Naive thymus-derived CD8-positive, alpha-beta T cell (primary cell): ENCODE measurements around the gene IPO11. TPM values are rescaled to one million over a fixed set of nuclear protein-coding genes. Genes with fewer than 3 reads are reported as not detected.

Experiments
- ATAC-seq, 2 donors: fragments of 150-1000 bp; cut with Tn5 transposase in 1 of 2; sonication (Bioruptor Pico), chemical (Tn5 transposase) in 1 of 2; 1 replicate in 1 of 2; 2 replicates in 1 of 2; pipeline ENCODE4 v1.10.0; 2021; ENCODE audit warnings: mild to moderate bottlenecking in 2 of 2, moderate library complexity in 2 of 2
- POLR2A ChIA-PET: fragments of 350-600 bp; sonication (Branson Sonifier 250); formaldehyde crosslinking; loops from one replicate; lab custom pipeline; 2021; ENCODE audit warnings: antibody characterized with exemption; lab: Charles Lee
- DNase-seq, 10 donors: peaks; one replicate each; pipeline versions ENCODE4 v3.0.0 to v3.0.0-alpha.2; 2020 to 2022
- H3K27ac Mint-ChIP-seq, 10 donors: one replicate each; pipeline ENCODE4 v1.8.0; 2020 to 2022; ENCODE audit warnings: mild to moderate bottlenecking in 10 of 10, mixed read lengths in 10 of 10, moderate library complexity in 4 of 10, inconsistent platforms in 1 of 10
- H3K27me3 Mint-ChIP-seq, 5 donors: one replicate each; pipeline ENCODE4 v1.8.0; 2021 to 2022; ENCODE audit warnings: mixed read lengths in 5 of 5
- H3K36me3 Mint-ChIP-seq, 3 donors: one replicate each; pipeline ENCODE4 v1.8.0; 2020 to 2022; ENCODE audit warnings: mixed read lengths in 3 of 3, mild to moderate bottlenecking in 2 of 3, inconsistent platforms in 1 of 3
- H3K4me1 Mint-ChIP-seq, 4 donors: one replicate each; pipeline ENCODE4 v1.8.0; 2021 to 2022; ENCODE audit warnings: mixed read lengths in 4 of 4
- H3K4me3 Mint-ChIP-seq, 10 donors: one replicate each; pipeline ENCODE4 v1.8.0; 2020 to 2022; ENCODE audit warnings: mild to moderate bottlenecking in 10 of 10, mixed read lengths in 10 of 10, moderate library complexity in 6 of 10, inconsistent platforms in 1 of 10
- H3K9me3 Mint-ChIP-seq, 9 donors: one replicate each; pipeline ENCODE4 v1.8.0; 2020 to 2022; ENCODE audit warnings: mixed read lengths in 9 of 9, mild to moderate bottlenecking in 3 of 9, inconsistent platforms in 1 of 9, moderate library complexity in 1 of 9
- polyA plus RNA-seq, 3 donors: library from polyadenylated mRNA; unstranded; fragments of 300-500 nt; fragmentation: Illumina TruSeq; gene quantifications; one replicate each; pipeline ENCODE4 v1.2.3, GENCODE V29; 2021
- total RNA-seq, 8 experiments: library from RNA in 2 of 8; stranded (reverse) in 2 of 8; gene quantifications; one replicate each; pipeline ENCODE4 v1.2.3 and lab custom pipeline; 2021 to 2026

Gene IPO11
- total and polyA plus RNA-seq, 5 experiments from 2014 or later, result 6.4 to 24.1 (median 10.4) TPM

GRCh38 chr5:62457071-62457470, 44.5 kb downstream of the IPO11 start:
- Mint-ChIP-seq H3K4me1 (peaks cover 3 to 4% (median 3%) of the 10 kb centered on the region in 4 donors), H3K4me3 (no peak overlapping the region), H3K36me3 (peaks cover 0 to 56% (median 5%) of the 10 kb centered on the region in 3 donors), H3K27me3 (no peaks in the 10 kb centered on the region), H3K9me3 (no peaks in the 10 kb centered on the region), H3K27ac (peak overlapping the region in 3 of 10 donors; percentile 14 to 43 (median 14))
- ATAC-seq, result no peak
- DNase-seq, result no peak
- POLR2A ChIA-PET, result no interaction called here

- Mint-ChIP-seq H3K27ac (peak overlapping the region in 2 of 10 donors; percentile 8 to 63), H3K4me3 (no peak overlapping the region), H3K4me1 (peaks cover 3 to 7% (median 4%) of the 10 kb centered on the region in 4 donors), H3K27me3 (no peaks in the 10 kb centered on the region), H3K9me3 (no peaks in the 10 kb centered on the region), H3K36me3 (peaks cover 0 to 39% (median under 1%) of the 10 kb centered on the region in 3 donors)
- ATAC-seq, result no peak
- DNase-seq, result peak in 3 of 10 donors; percentile 42 to 43 (median 42)
- POLR2A ChIA-PET, result no interaction called here
These were observed 48.0 kb downstream of the IPO11 start for GRCh38 chr5:62460578-62460983.

- peak overlapping the region in 1 of 10 donors; percentile 7 for H3K27ac Mint-ChIP-seq
- no peak for DNase-seq
- peaks cover 3 to 12% (median 5%) of the 10 kb centered on the region in 4 donors for H3K4me1 Mint-ChIP-seq
- H3K9me3 Mint-ChIP-seq, result no peaks in the 10 kb centered on the region
- no peak for ATAC-seq
- H3K4me3 Mint-ChIP-seq, result no peak overlapping the region
- H3K36me3 Mint-ChIP-seq, result peaks cover 0 to 37% (median 1%) of the 10 kb centered on the region in 3 donors
- no peaks in the 10 kb centered on the region for H3K27me3 Mint-ChIP-seq
- POLR2A ChIA-PET, result no interaction called here
These were observed 49.0 kb downstream of the IPO11 start for GRCh38 chr5:62461561-62461960.

- peaks cover 0 to 13% (median 4%) of the 10 kb centered on the region in 4 donors for H3K4me1 Mint-ChIP-seq
- peak overlapping the region in 3 of 10 donors; percentile 2 to 32 (median 6) for H3K27ac Mint-ChIP-seq
- no peak for DNase-seq
- ATAC-seq, result no peak
- peaks cover 0 to 55% (median 11%) of the 10 kb centered on the region in 3 donors for H3K36me3 Mint-ChIP-seq
- H3K4me3 Mint-ChIP-seq, result no peak overlapping the region
- POLR2A ChIA-PET, result no interaction called here
- no peaks in the 10 kb centered on the region for H3K27me3 Mint-ChIP-seq
- no peaks in the 10 kb centered on the region for H3K9me3 Mint-ChIP-seq
These were observed 53.7 kb downstream of the IPO11 start for GRCh38 chr5:62465985-62466925.

- no peaks in the 10 kb centered on the region for H3K9me3 Mint-ChIP-seq
- DNase-seq, result no peak
- H3K27me3 Mint-ChIP-seq, result no peaks in the 10 kb centered on the region
- POLR2A ChIA-PET, result no interaction called here
- peaks cover 0 to 56% (median 18%) of the 10 kb centered on the region in 3 donors for H3K36me3 Mint-ChIP-seq
- no peak overlapping the region for H3K4me3 Mint-ChIP-seq
- H3K27ac Mint-ChIP-seq, result no peak overlapping the region
- no peak for ATAC-seq
- H3K4me1 Mint-ChIP-seq, result peaks cover 0 to 2% (median 0%) of the 10 kb centered on the region in 4 donors
These were observed 60.6 kb downstream of the IPO11 start for GRCh38 chr5:62473209-62473608.

GRCh38 chr5:62475072-62475471, 62.5 kb downstream of the IPO11 start:
- POLR2A ChIA-PET, result no interaction called here
- ATAC-seq (no peak), DNase-seq (no peak)
- Mint-ChIP-seq H3K4me3 (no peak overlapping the region), H3K4me1 (peaks cover 0 to 2% (median 0%) of the 10 kb centered on the region in 4 donors), H3K27me3 (no peaks in the 10 kb centered on the region), H3K27ac (no peak overlapping the region), H3K36me3 (peaks cover 8 to 55% (median 28%) of the 10 kb centered on the region in 3 donors), H3K9me3 (no peaks in the 10 kb centered on the region)

GRCh38 chr5:62477801-62478200, 65.2 kb downstream of the IPO11 start:
- POLR2A ChIA-PET, result no interaction called here
- Mint-ChIP-seq H3K4me1 (peaks cover 0 to 9% (median 3%) of the 10 kb centered on the region in 4 donors), H3K36me3 (peaks cover 8 to 70% (median 29%) of the 10 kb centered on the region in 3 donors), H3K27ac (no peak overlapping the region), H3K27me3 (no peaks in the 10 kb centered on the region), H3K9me3 (no peaks in the 10 kb centered on the region), H3K4me3 (no peak overlapping the region)
- ATAC-seq (no peak), DNase-seq (no peak)

- no peaks in the 10 kb centered on the region for H3K27me3 Mint-ChIP-seq
- H3K9me3 Mint-ChIP-seq, result no peaks in the 10 kb centered on the region
- no peak overlapping the region for H3K4me3 Mint-ChIP-seq
- peaks cover 0 to 9% (median 2%) of the 10 kb centered on the region in 4 donors for H3K4me1 Mint-ChIP-seq
- H3K36me3 Mint-ChIP-seq, result peaks cover 9 to 71% (median 32%) of the 10 kb centered on the region in 3 donors
- POLR2A ChIA-PET, result no interaction called here
- peak overlapping the region in 1 of 10 donors; percentile 66 for H3K27ac Mint-ChIP-seq
- ATAC-seq, result no peak
- no peak for DNase-seq
These were observed 71.0 kb downstream of the IPO11 start for GRCh38 chr5:62483556-62483955.

- ATAC-seq (no peak), DNase-seq (no peak)
- no peaks in the 10 kb centered on the region for H3K9me3 Mint-ChIP-seq
- POLR2A ChIA-PET, result no interaction called here
- H3K27me3 Mint-ChIP-seq, result no peaks in the 10 kb centered on the region
- H3K4me1 Mint-ChIP-seq, result peaks cover 0 to 4% (median 0%) of the 10 kb centered on the region in 4 donors
- H3K36me3 Mint-ChIP-seq, result peaks cover 8 to 62% (median 11%) of the 10 kb centered on the region in 3 donors
- no peak overlapping the region for H3K27ac Mint-ChIP-seq
- H3K4me3 Mint-ChIP-seq, result no peak overlapping the region
These were observed 74.1 kb downstream of the IPO11 start for GRCh38 chr5:62486672-62487071.

GRCh38 chr5:62488531-62488930, 76.0 kb downstream of the IPO11 start:
- H3K27me3 Mint-ChIP-seq, result no peaks in the 10 kb centered on the region
- no peaks in the 10 kb centered on the region for H3K9me3 Mint-ChIP-seq
- POLR2A ChIA-PET, result no interaction called here
- DNase-seq (no peak), ATAC-seq (no peak)
- no peak overlapping the region for H3K4me3 Mint-ChIP-seq
- no peaks in the 10 kb centered on the region for H3K4me1 Mint-ChIP-seq
- peak overlapping the region in 3 of 10 donors; percentile 40 to 83 (median 67) for H3K27ac Mint-ChIP-seq
- peaks cover 8 to 68% (median 14%) of the 10 kb centered on the region in 3 donors for H3K36me3 Mint-ChIP-seq

- Mint-ChIP-seq H3K9me3 (no peaks in the 10 kb centered on the region), H3K27ac (peak overlapping the region in 2 of 10 donors; percentile 32 to 51), H3K4me3 (no peak overlapping the region), H3K4me1 (no peaks in the 10 kb centered on the region), H3K27me3 (no peaks in the 10 kb centered on the region), H3K36me3 (peaks cover 8 to 63% (median 10%) of the 10 kb centered on the region in 3 donors)
- POLR2A ChIA-PET, result no interaction called here
- DNase-seq, result no peak
- ATAC-seq, result no peak
These were observed 76.9 kb downstream of the IPO11 start for GRCh38 chr5:62489471-62489870.

GRCh38 chr5:62494772-62495171, 82.2 kb downstream of the IPO11 start:
- Mint-ChIP-seq H3K27ac (no peak overlapping the region), H3K9me3 (no peaks in the 10 kb centered on the region), H3K4me1 (no peaks in the 10 kb centered on the region), H3K27me3 (no peaks in the 10 kb centered on the region), H3K4me3 (no peak overlapping the region), H3K36me3 (peaks cover 0 to 77% (median 13%) of the 10 kb centered on the region in 3 donors)
- DNase-seq, result no peak
- ATAC-seq, result no peak
- POLR2A ChIA-PET, result interaction anchor here (0.6 kb wide), 1 partner anchor 63 kb away, joined by 3 read pairs; no protein-coding TSS in a partner anchor

GRCh38 chr5:62496876-62497275, 84.3 kb downstream of the IPO11 start:
- Mint-ChIP-seq H3K9me3 (no peaks in the 10 kb centered on the region), H3K4me3 (no peak overlapping the region), H3K36me3 (peaks cover 0 to 80% (median 12%) of the 10 kb centered on the region in 3 donors), H3K27me3 (no peaks in the 10 kb centered on the region), H3K4me1 (no peaks in the 10 kb centered on the region), H3K27ac (no peak overlapping the region)
- POLR2A ChIA-PET, result no interaction called here
- DNase-seq (no peak), ATAC-seq (no peak)
